ENCODE data around the gene IGF1.
A peak's percentile ranks its signal among the peaks of the same experiment; 100 is the strongest.
"Not testable (repeated sequence)": the region's sequence is repeated elsewhere in the genome, so short reads cannot be mapped to it uniquely, and the experiment has no call there.

The IGF1 gene

DNA sequence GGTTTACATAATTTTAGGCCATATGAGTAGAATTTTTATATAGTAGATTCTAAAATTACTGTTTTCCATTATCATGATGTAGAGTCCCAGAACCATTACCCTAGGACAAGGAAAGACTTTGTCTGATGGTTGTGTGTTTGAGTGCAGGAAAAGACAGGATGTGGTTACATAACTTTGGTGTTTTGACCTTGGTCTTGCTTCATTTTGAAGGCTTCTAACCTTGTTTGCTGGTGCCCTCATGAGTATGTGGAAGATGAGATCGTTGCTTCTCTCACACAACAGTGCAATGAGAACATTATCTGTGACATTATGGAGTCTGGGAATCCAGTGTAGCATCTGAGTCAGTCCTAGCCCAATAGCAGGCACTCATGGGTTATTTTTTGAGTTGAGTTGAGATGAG lies 106.2 kb downstream of the IGF1 start:
- no peak overlapping the region for H3K4me3 Mint-ChIP-seq
- no peak overlapping the region for H3K27ac Mint-ChIP-seq
- no peaks in the 10 kb centered on the region for H3K36me3 Mint-ChIP-seq (ENCODE audit: low read depth)
- peaks cover 33% of the 10 kb centered on the region for H3K4me1 Mint-ChIP-seq (ENCODE audit: low read depth)
- H3K27me3 Mint-ChIP-seq: no peaks in the 10 kb centered on the region
- H3K9me3 Mint-ChIP-seq: peaks cover 11% of the 10 kb centered on the region

DNA sequence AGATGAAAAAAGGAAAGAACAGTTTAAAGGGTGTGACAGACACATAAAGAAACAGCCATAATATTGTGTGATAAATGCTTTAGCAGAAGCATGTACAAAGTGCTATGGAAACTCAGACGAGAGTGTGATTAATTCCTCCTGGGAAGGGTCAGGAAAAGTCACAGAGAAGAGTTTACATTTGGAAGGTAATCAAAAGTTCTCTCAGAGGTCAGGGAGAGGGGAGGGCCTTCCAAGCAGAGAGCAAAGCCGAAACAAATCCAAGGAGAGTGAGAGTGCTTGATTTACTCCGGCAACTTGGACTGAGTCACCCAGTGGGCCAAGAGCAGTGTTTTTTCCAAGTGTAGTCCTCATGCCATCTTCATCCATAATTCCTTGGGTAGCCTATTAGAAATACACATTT lies 108.3 kb downstream of the IGF1 start:
- H3K36me3 Mint-ChIP-seq (ENCODE audit: low read depth): no peaks in the 10 kb centered on the region
- peaks cover 25% of the 10 kb centered on the region for H3K9me3 Mint-ChIP-seq
- peaks cover 4% of the 10 kb centered on the region for H3K27me3 Mint-ChIP-seq
- H3K4me1 Mint-ChIP-seq (ENCODE audit: low read depth): peaks cover 37% of the 10 kb centered on the region
- no peak overlapping the region for H3K27ac Mint-ChIP-seq
- no peak overlapping the region for H3K4me3 Mint-ChIP-seq

DNA sequence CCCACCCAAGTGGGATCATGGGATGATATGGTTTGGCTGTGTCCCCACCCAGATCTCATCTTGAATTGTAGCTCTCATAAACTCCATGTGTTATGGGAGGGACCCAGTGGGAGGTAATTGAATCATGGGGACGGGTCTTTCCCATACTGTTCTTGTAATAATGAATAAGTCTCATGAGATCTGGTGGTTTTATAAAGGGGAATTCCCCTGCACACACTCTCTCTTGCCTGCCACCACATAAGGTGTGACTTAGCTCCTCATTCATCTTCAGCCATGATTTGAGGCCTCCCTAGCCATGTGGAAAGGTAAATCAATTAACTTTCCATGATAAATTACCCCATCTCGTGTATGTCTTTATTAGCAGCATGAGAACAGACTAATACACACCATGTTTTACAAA lies 109.2 kb downstream of the IGF1 start:
- Mint-ChIP-seq H3K27ac (peak overlapping the region; percentile 74), H3K9me3 (peaks cover 25% of the 10 kb centered on the region), H3K27me3 (peaks cover 4% of the 10 kb centered on the region), H3K4me1 (ENCODE audit: low read depth) (peaks cover 28% of the 10 kb centered on the region), H3K36me3 (ENCODE audit: low read depth) (no peaks in the 10 kb centered on the region), H3K4me3 (no peak overlapping the region)

DNA sequence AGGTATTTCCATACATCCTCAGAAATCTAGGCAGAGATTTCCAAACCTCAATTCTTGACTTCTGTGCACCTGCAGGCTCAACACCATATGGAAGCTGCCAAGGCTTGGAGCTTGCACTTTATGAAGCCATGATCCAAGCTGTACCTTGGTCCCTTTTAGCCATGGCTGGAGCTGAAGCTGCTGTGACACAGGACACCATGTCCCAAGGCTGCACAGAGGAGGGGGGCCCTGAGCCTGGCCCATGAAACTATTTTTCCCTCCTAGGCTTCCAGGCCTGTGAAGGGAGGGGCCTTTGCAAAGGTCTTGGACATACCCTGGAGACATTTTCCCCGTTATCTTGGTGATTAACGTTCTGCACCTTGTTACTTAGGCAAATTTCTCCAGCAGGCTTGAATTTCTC lies 110.5 kb downstream of the IGF1 start:
- Mint-ChIP-seq H3K27ac (no peak overlapping the region), H3K9me3 (peaks cover 25% of the 10 kb centered on the region), H3K4me1 (ENCODE audit: low read depth) (peaks cover 20% of the 10 kb centered on the region), H3K36me3 (ENCODE audit: low read depth) (no peaks in the 10 kb centered on the region), H3K27me3 (peaks cover 9% of the 10 kb centered on the region), H3K4me3 (no peak overlapping the region)

DNA sequence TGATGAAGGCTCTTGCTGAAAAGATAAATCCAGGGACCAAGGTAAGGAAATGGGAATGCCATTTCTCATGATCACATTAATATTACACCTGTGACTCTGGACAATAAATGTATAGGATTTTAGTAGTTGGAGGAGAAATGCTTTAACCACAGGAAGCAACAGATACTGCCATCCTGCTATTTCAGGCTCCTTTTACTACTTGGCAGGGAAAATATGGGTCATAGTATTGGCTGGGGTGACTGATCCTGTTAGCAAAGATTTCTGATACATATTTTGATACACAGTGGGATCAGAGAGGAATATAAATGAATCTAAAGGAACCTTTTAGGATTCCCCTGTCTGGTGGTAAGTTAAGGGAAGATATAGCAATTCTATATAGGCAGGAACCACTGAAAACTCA lies 115.0 kb downstream of the IGF1 start:
- H3K27me3 Mint-ChIP-seq: peaks cover 28% of the 10 kb centered on the region
- H3K4me3 Mint-ChIP-seq: no peak overlapping the region
- no peak overlapping the region for H3K27ac Mint-ChIP-seq
- peaks cover 13% of the 10 kb centered on the region for H3K9me3 Mint-ChIP-seq
- no peaks in the 10 kb centered on the region for H3K36me3 Mint-ChIP-seq (ENCODE audit: low read depth)
- peaks cover 4% of the 10 kb centered on the region for H3K4me1 Mint-ChIP-seq (ENCODE audit: low read depth)

DNA sequence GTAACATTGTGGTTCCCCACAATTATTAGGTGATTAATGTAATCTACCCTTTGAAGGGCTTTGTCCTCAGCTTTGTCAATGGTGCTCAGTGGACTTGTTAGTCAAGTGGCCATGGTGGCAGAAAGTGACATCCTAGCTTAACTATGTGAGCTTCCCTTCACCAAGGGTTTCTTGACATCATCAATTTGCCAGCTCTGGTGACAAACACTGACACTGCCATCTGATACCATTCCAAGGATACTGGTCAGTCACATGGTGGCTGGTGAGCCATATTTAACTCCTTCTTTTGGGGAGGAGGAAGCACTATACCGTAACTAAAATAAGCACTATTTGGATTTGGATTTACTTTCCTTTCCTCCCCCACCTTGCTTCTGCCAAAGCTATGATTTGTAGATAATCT lies 115.7 kb downstream of the IGF1 start:
- no peaks in the 10 kb centered on the region for H3K36me3 Mint-ChIP-seq (ENCODE audit: low read depth)
- H3K4me3 Mint-ChIP-seq: no peak overlapping the region
- peaks cover 33% of the 10 kb centered on the region for H3K27me3 Mint-ChIP-seq
- peaks cover 13% of the 10 kb centered on the region for H3K9me3 Mint-ChIP-seq
- no peak overlapping the region for H3K27ac Mint-ChIP-seq
- peaks cover 3% of the 10 kb centered on the region for H3K4me1 Mint-ChIP-seq (ENCODE audit: low read depth)

DNA sequence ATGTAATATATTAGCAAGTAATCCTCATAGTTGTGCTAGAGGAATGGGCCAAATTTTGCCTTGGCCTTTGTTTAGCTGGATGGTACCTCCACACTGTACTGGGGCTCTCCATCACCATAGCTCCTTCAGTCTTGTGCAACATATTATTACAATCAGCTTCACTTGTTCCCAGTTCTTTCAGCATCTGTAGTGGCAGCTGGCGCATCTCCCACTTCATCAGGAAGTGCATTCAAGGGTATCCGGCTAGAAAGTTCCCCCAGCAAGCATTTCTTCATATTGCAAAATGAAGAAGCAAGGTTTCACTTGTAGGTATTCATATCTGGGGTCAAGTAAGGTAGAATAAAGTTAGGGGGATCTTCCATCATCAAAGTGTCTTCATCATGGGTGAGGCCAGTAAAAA lies 123.7 kb downstream of the IGF1 start:
- H3K27me3 Mint-ChIP-seq: peaks cover 29% of the 10 kb centered on the region
- no peak overlapping the region for H3K27ac Mint-ChIP-seq
- H3K4me1 Mint-ChIP-seq (ENCODE audit: low read depth): no peaks in the 10 kb centered on the region
- no peak overlapping the region for H3K4me3 Mint-ChIP-seq
- H3K36me3 Mint-ChIP-seq (ENCODE audit: low read depth): no peaks in the 10 kb centered on the region
- peaks cover 29% of the 10 kb centered on the region for H3K9me3 Mint-ChIP-seq

DNA sequence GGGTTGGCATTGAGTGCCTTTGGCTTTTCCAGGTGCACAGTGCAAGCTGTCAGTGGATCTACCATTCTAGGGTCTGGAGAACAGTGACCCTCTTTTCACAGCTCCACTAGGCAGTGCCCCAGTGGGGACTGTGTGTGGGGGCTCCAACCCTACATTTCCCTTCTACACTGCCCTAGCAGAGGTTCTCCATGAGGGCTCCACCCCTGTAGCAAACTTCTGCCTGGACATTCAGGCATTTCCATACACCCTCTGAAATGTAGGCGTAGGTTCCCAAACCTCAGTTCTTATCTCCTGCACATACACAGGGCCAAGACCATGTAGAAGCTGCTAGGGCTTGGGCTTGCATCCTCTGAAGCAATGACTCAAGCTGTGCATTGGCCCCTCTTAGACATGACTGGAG lies 126.1 kb downstream of the IGF1 start:
- Mint-ChIP-seq H3K9me3 (peaks cover 30% of the 10 kb centered on the region), H3K27me3 (peaks cover 12% of the 10 kb centered on the region)
- not testable (repeated sequence) for H3K4me1 Mint-ChIP-seq (ENCODE audit: low read depth); H3K27ac Mint-ChIP-seq; H3K4me3 Mint-ChIP-seq; H3K36me3 Mint-ChIP-seq (ENCODE audit: low read depth)

DNA sequence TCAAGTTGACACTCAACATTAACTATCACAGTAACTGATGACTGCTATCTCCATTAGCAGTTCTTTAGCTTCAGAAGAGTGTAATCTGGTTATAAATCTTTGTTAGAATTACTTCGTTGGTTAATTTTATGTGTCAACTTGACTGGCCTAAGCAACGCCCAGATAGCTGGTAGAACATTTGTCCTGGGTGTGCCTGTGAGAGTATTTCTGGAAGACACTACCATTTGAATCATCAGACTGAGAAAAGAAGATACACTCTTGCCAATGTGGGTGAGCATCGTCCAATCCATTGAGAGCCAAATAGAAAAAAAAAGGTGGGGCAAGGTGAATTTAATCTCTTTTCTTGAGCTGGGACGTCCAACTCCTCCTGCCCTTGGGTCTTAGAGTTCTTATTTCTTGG lies 129.0 kb downstream of the IGF1 start:
- no peak overlapping the region for H3K4me3 Mint-ChIP-seq
- peaks cover 19% of the 10 kb centered on the region for H3K27me3 Mint-ChIP-seq
- no peaks in the 10 kb centered on the region for H3K36me3 Mint-ChIP-seq (ENCODE audit: low read depth)
- peaks cover 30% of the 10 kb centered on the region for H3K9me3 Mint-ChIP-seq
- no peak overlapping the region for H3K27ac Mint-ChIP-seq
- H3K4me1 Mint-ChIP-seq (ENCODE audit: low read depth): no peaks in the 10 kb centered on the region

DNA sequence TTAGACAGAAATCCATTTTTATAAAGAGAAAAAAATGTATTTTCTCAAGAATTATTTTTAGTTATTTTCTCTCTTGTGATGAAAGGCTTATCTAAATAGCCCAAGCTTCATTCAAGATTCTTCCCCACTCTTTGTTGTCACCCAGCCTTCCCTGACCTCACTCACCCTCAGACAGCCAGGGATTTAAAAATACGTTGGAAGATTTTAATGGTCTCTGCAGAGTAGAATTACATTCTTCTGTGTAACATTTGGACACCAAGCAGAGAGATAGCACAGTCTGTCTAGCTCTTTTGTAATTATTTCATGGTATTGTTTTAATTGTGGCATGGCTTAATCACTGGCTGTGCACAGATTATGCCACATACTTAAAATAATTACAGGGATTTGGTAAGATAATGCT lies 130.3 kb downstream of the IGF1 start:
- Mint-ChIP-seq H3K4me1 (ENCODE audit: low read depth) (no peaks in the 10 kb centered on the region), H3K36me3 (ENCODE audit: low read depth) (no peaks in the 10 kb centered on the region), H3K27me3 (peaks cover 22% of the 10 kb centered on the region), H3K27ac (no peak overlapping the region), H3K9me3 (peaks cover 18% of the 10 kb centered on the region), H3K4me3 (no peak overlapping the region)

DNA sequence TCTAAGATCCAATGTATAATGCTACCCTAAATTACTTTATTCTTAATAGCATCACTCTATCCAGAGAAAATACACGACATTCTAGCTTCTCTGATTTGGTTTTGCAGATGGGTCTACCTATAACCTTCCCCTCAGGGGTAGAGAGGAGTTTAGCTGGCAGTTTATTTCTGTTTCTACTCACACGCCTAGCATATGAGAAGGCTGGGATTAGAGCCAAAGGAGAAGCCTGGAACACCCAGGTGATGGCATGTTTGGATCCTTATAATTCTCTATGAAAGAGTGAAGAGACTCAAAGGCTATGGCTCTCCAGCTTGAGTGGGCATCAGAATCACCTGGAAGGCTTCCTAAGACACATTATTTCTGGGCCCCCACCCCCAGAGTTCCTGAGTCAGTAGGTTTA lies 131.3 kb downstream of the IGF1 start:
- Mint-ChIP-seq H3K9me3 (peaks cover 13% of the 10 kb centered on the region), H3K27ac (no peak overlapping the region), H3K4me3 (no peak overlapping the region), H3K27me3 (peaks cover 25% of the 10 kb centered on the region), H3K4me1 (ENCODE audit: low read depth) (no peaks in the 10 kb centered on the region), H3K36me3 (ENCODE audit: low read depth) (no peaks in the 10 kb centered on the region)

DNA sequence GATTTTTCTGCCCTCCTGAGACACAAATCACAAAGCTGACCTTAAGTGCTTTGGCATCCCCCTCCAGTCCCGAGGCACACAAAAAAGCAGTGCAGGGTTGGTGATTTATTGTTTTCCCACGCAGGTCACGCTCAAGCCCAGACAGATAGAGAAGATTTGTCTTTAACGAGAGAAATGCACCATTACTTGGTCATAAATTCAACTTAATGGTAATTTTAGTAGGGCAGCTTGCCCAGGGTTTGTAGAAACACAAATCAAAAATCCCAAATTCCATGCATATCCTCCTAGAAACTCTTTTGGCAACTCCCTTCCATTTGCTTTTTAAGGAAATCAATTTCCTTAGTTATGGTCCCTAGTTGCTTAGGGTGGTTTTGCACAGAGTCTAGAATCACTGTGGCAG lies 132.6 kb downstream of the IGF1 start:
- H3K27me3 Mint-ChIP-seq: peaks cover 29% of the 10 kb centered on the region
- H3K27ac Mint-ChIP-seq: no peak overlapping the region

More for the DNA sequence above, 132.6 kb downstream of the IGF1 start:
- H3K36me3 Mint-ChIP-seq (ENCODE audit: low read depth): no peaks in the 10 kb centered on the region
- H3K4me1 Mint-ChIP-seq (ENCODE audit: low read depth): no peaks in the 10 kb centered on the region
- no peak overlapping the region for H3K4me3 Mint-ChIP-seq
- H3K9me3 Mint-ChIP-seq: peaks cover 12% of the 10 kb centered on the region
